ENCODE results near the gene THRB. TPM values are rescaled to one million over a fixed set of nuclear protein-coding genes. Genes with fewer than 3 reads are reported as not detected.

Gene THRB
- total RNA-seq, 2 experiments from 2014 or later = not detected

- H3K4me1 Mint-ChIP-seq = no peaks in the 10 kb centered on the region
- DNase-seq (no peak), ATAC-seq (no peak)
- H3K36me3 Mint-ChIP-seq = no peaks in the 10 kb centered on the region
- no peak overlapping the region for H3K4me3 Mint-ChIP-seq
- no peaks in the 10 kb centered on the region for H3K9me3 Mint-ChIP-seq (ENCODE audit: low read depth)
- no peak overlapping the region for H3K27ac Mint-ChIP-seq
- CTCF ChIA-PET = no interaction called here
- no peaks in the 10 kb centered on the region for H3K27me3 Mint-ChIP-seq
Measured at GRCh38 chr3:24359102-24359501, 135.5 kb downstream of the THRB start.

GRCh38 chr3:24357635-24358034 lies 137.0 kb downstream of the THRB start:
- ATAC-seq (no peak), DNase-seq (no peak)
- Mint-ChIP-seq H3K4me3 (no peak overlapping the region), H3K27ac (no peak overlapping the region), H3K4me1 (no peaks in the 10 kb centered on the region), H3K36me3 (no peaks in the 10 kb centered on the region), H3K27me3 (no peaks in the 10 kb centered on the region), H3K9me3 (ENCODE audit: low read depth) (no peaks in the 10 kb centered on the region)
- CTCF ChIA-PET = no interaction called here

GRCh38 chr3:24355806-24356205 lies 138.8 kb downstream of the THRB start:
- Mint-ChIP-seq H3K36me3 (no peaks in the 10 kb centered on the region), H3K4me3 (no peak overlapping the region), H3K27ac (no peak overlapping the region), H3K4me1 (no peaks in the 10 kb centered on the region), H3K27me3 (no peaks in the 10 kb centered on the region), H3K9me3 (ENCODE audit: low read depth) (no peaks in the 10 kb centered on the region)
- DNase-seq = no peak
- no peak for ATAC-seq
- CTCF ChIA-PET = no interaction called here

- ATAC-seq (no peak), DNase-seq (no peak)
- H3K4me3 Mint-ChIP-seq = no peak overlapping the region
- no peaks in the 10 kb centered on the region for H3K4me1 Mint-ChIP-seq
- no peaks in the 10 kb centered on the region for H3K9me3 Mint-ChIP-seq (ENCODE audit: low read depth)
- H3K36me3 Mint-ChIP-seq = no peaks in the 10 kb centered on the region
- H3K27ac Mint-ChIP-seq = no peak overlapping the region
- CTCF ChIA-PET = no interaction called here
- no peaks in the 10 kb centered on the region for H3K27me3 Mint-ChIP-seq
Measured at GRCh38 chr3:24354230-24354629, 140.4 kb downstream of the THRB start.

- Mint-ChIP-seq H3K4me3 (no peak overlapping the region), H3K36me3 (no peaks in the 10 kb centered on the region), H3K27me3 (no peaks in the 10 kb centered on the region), H3K4me1 (no peaks in the 10 kb centered on the region), H3K27ac (no peak overlapping the region), H3K9me3 (ENCODE audit: low read depth) (no peaks in the 10 kb centered on the region)
- CTCF ChIA-PET = no interaction called here
- no peak for DNase-seq
- ATAC-seq = no peak
Measured at GRCh38 chr3:24352893-24353553, 141.6 kb downstream of the THRB start.

- H3K36me3 Mint-ChIP-seq = no peaks in the 10 kb centered on the region
- DNase-seq (no peak), ATAC-seq (no peak)
- CTCF ChIA-PET = no interaction called here
- H3K9me3 Mint-ChIP-seq (ENCODE audit: low read depth) = no peaks in the 10 kb centered on the region
- no peaks in the 10 kb centered on the region for H3K27me3 Mint-ChIP-seq
- no peak overlapping the region for H3K27ac Mint-ChIP-seq
- no peaks in the 10 kb centered on the region for H3K4me1 Mint-ChIP-seq
- H3K4me3 Mint-ChIP-seq = no peak overlapping the region
Measured at GRCh38 chr3:24351779-24352469, 142.7 kb downstream of the THRB start.

- Mint-ChIP-seq H3K4me3 (no peak overlapping the region), H3K36me3 (no peaks in the 10 kb centered on the region), H3K27me3 (no peaks in the 10 kb centered on the region), H3K9me3 (ENCODE audit: low read depth) (no peaks in the 10 kb centered on the region), H3K4me1 (no peaks in the 10 kb centered on the region), H3K27ac (no peak overlapping the region)
- DNase-seq = no peak
- CTCF ChIA-PET = no interaction called here
- ATAC-seq = no peak
Measured at GRCh38 chr3:24349367-24350019, 145.2 kb downstream of the THRB start.

GRCh38 chr3:24348348-24348747 lies 146.3 kb downstream of the THRB start:
- Mint-ChIP-seq H3K9me3 (ENCODE audit: low read depth) (no peaks in the 10 kb centered on the region), H3K4me1 (no peaks in the 10 kb centered on the region), H3K27me3 (no peaks in the 10 kb centered on the region), H3K27ac (no peak overlapping the region), H3K4me3 (no peak overlapping the region), H3K36me3 (no peaks in the 10 kb centered on the region)
- DNase-seq = no peak
- no peak for ATAC-seq
- CTCF ChIA-PET = no interaction called here

- Mint-ChIP-seq H3K4me1 (no peaks in the 10 kb centered on the region), H3K4me3 (no peak overlapping the region), H3K36me3 (no peaks in the 10 kb centered on the region), H3K9me3 (ENCODE audit: low read depth) (no peaks in the 10 kb centered on the region), H3K27ac (no peak overlapping the region), H3K27me3 (no peaks in the 10 kb centered on the region)
- ATAC-seq (no peak), DNase-seq (no peak)
- CTCF ChIA-PET = no interaction called here
Measured at GRCh38 chr3:24344784-24345439, 149.7 kb downstream of the THRB start.

- no peak overlapping the region for H3K4me3 Mint-ChIP-seq
- no peak for ATAC-seq
- CTCF ChIA-PET = no interaction called here
- no peak overlapping the region for H3K27ac Mint-ChIP-seq
- no peak for DNase-seq
- H3K27me3 Mint-ChIP-seq = no peaks in the 10 kb centered on the region
- no peaks in the 10 kb centered on the region for H3K9me3 Mint-ChIP-seq (ENCODE audit: low read depth)
- H3K4me1 Mint-ChIP-seq = no peaks in the 10 kb centered on the region
- no peaks in the 10 kb centered on the region for H3K36me3 Mint-ChIP-seq
Measured at GRCh38 chr3:24343084-24343783, 151.4 kb downstream of the THRB start.

GRCh38 chr3:24342275-24342674 lies 152.4 kb downstream of the THRB start:
- no peak overlapping the region for H3K4me3 Mint-ChIP-seq
- no peaks in the 10 kb centered on the region for H3K27me3 Mint-ChIP-seq
- ATAC-seq (no peak), DNase-seq (no peak)
- H3K27ac Mint-ChIP-seq = no peak overlapping the region
- no peaks in the 10 kb centered on the region for H3K36me3 Mint-ChIP-seq
- CTCF ChIA-PET = no interaction called here
- H3K9me3 Mint-ChIP-seq (ENCODE audit: low read depth) = no peaks in the 10 kb centered on the region
- no peaks in the 10 kb centered on the region for H3K4me1 Mint-ChIP-seq

- no peaks in the 10 kb centered on the region for H3K27me3 Mint-ChIP-seq
- DNase-seq (no peak), ATAC-seq (no peak)
- H3K27ac Mint-ChIP-seq = no peak overlapping the region
- CTCF ChIA-PET = no interaction called here
- H3K4me1 Mint-ChIP-seq = no peaks in the 10 kb centered on the region
- no peaks in the 10 kb centered on the region for H3K9me3 Mint-ChIP-seq (ENCODE audit: low read depth)
- no peaks in the 10 kb centered on the region for H3K36me3 Mint-ChIP-seq
- no peak overlapping the region for H3K4me3 Mint-ChIP-seq
Measured at GRCh38 chr3:24341668-24342067, 153.0 kb downstream of the THRB start.

- Mint-ChIP-seq H3K4me3 (no peak overlapping the region), H3K9me3 (ENCODE audit: low read depth) (no peaks in the 10 kb centered on the region), H3K4me1 (no peaks in the 10 kb centered on the region), H3K27me3 (no peaks in the 10 kb centered on the region), H3K36me3 (no peaks in the 10 kb centered on the region), H3K27ac (no peak overlapping the region)
- DNase-seq (no peak), ATAC-seq (no peak)
- CTCF ChIA-PET = no interaction called here
Measured at GRCh38 chr3:24340966-24341365, 153.7 kb downstream of the THRB start.

Data from activated CD8-positive, alpha-beta memory T cell treated with anti-CD3 and anti-CD28 coated beads, Interleukin-2, amount 10 ng/mL, durations not matched to agents 7 days and 5 days (primary cell).